Loucy (cell line): ENCODE data around the gene RNF223.

Experiments used
- H2AFZ ChIP-seq: fragments of 200-600 bp; sonication (generic); 2 replicates; pipeline ENCODE4 v1.6.0; 2016; ENCODE audit warnings: antibody characterized with exemption, mild to moderate bottlenecking, low read length, moderate library complexity
- H3F3A ChIP-seq: fragments of 200-600 bp; 2 replicates; pipeline ENCODE4 v1.6.0; 2016; ENCODE audit warnings: antibody characterized with exemption, low read depth, mild to moderate bottlenecking
- H3K27me3 ChIP-seq: fragments of 200-600 bp; sonication (generic); 2 replicates; pipeline ENCODE4 v1.6.1; 2014; ENCODE audit warnings: low read length, mild to moderate bottlenecking; ENCODE audit not compliant: insufficient read depth, poor library complexity, severe bottlenecking
- H3K36me3 ChIP-seq: fragments of 200-600 bp; sonication (generic); 2 replicates; pipeline ENCODE4 v1.6.1; 2016; ENCODE audit warnings: low read length; ENCODE audit not compliant: insufficient read depth
- H3K4me1 ChIP-seq: fragments of 200-600 bp; sonication (generic); 2 replicates; pipeline ENCODE4 v1.5.1; 2014; ENCODE audit warnings: low read length, mild to moderate bottlenecking; ENCODE audit not compliant: insufficient read depth, poor library complexity, severe bottlenecking
- H3K4me2 ChIP-seq: fragments of 200-600 bp; sonication (generic); 2 replicates; pipeline ENCODE4 v1.6.0; 2014; ENCODE audit warnings: antibody characterized with exemption, low read length, low read depth, mild to moderate bottlenecking; ENCODE audit not compliant: poor library complexity, severe bottlenecking
- H3K4me3 ChIP-seq: fragments of 200-600 bp; sonication (generic); 2 replicates; pipeline ENCODE4 v1.5.1; 2014; ENCODE audit warnings: low read length, mild to moderate bottlenecking, mixed read lengths; ENCODE audit not compliant: poor library complexity, severe bottlenecking
- H3K79me2 ChIP-seq: fragments of 200-600 bp; sonication (generic); 2 replicates; pipeline ENCODE4 v1.6.1; 2014; ENCODE audit warnings: low read length; ENCODE audit not compliant: insufficient read depth
- H3K9ac ChIP-seq: fragments of 200-600 bp; sonication (generic); 2 replicates; pipeline ENCODE4 v1.6.0; 2014; ENCODE audit warnings: mild to moderate bottlenecking, low read depth, low read length, moderate library complexity; ENCODE audit not compliant: poor library complexity, severe bottlenecking
- H3K9me2 ChIP-seq: fragments of 200-600 bp; sonication (generic); replicated peaks from 2 replicates; pipeline ENCODE4 v1.6.1; 2016; ENCODE audit warnings: low read depth, low read length, mixed read lengths
- H3K9me3 ChIP-seq: fragments of 200-600 bp; sonication (generic); 2 replicates; pipeline ENCODE4 v1.6.1; 2014; ENCODE audit warnings: mild to moderate bottlenecking, antibody characterized with exemption, low read length, low read depth; ENCODE audit not compliant: insufficient read depth
- H4K20me1 ChIP-seq: fragments of 200-600 bp; sonication (generic); 2 replicates; pipeline ENCODE4 v1.6.0; 2014; ENCODE audit warnings: antibody characterized with exemption, low read length, mild to moderate bottlenecking; ENCODE audit not compliant: insufficient read depth, poor library complexity, severe bottlenecking
- EZH2phosphoT487 ChIP-seq: fragments of 200-600 bp; IDR thresholded peaks from 2 replicates; pipeline ENCODE4 v1.6.1; 2018; ENCODE audit warnings: antibody characterized with exemption, mild to moderate bottlenecking, moderate library complexity, borderline replicate concordance
- TF ChIP-seq, protein P1 (sequence below): fragments of 200-600 bp; sonication (generic); conservative IDR thresholded peaks from 2 replicates; pipeline ENCODE4 v1.5.1; 2014; ENCODE audit warnings: mild to moderate bottlenecking, antibody characterized with exemption, low read length

RNF223 gene

DNA sequence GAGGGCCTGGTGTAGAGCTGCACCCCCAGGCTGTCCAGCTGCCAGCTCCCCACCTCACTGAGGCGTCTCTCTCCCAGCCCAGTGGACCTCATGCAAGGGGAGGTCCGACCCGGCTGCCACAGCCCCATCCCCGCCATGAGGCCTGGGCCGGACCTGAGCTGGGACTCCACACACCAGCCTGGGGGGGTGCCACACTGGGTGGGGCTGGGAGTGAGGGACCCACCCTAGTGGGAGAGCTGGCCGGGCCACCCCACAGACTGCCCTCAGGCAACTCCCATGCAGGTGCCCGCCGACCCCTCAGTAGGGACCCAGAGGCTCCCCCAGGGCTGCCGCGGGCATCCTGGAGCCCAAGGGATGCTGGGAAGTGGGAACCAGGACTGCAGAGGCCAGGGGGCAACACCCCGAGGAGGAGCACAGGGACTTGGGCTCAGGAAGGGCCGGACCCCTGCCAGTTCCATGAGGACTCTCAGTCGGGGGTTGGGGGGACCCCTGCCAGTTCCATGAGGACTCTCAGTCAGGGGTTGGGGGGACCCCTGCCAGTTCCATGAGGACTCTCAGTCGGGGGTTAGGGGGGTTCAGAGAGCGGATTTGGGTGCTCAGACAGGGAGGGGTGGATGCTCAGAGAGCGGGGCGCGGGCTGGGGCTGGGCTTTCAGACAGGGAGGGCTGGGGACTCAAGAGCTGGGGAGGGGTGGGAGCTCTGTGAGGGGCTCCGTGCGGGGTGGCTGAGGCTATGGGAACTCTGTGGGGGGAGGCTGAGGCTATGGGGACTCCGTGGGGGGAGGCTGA lies 1.2 kb upstream of the RNF223 start:
- Histone ChIP-seq H3K9ac (no peak overlapping the region), H4K20me1 (no peaks in the 10 kb centered on the region)

DNA sequence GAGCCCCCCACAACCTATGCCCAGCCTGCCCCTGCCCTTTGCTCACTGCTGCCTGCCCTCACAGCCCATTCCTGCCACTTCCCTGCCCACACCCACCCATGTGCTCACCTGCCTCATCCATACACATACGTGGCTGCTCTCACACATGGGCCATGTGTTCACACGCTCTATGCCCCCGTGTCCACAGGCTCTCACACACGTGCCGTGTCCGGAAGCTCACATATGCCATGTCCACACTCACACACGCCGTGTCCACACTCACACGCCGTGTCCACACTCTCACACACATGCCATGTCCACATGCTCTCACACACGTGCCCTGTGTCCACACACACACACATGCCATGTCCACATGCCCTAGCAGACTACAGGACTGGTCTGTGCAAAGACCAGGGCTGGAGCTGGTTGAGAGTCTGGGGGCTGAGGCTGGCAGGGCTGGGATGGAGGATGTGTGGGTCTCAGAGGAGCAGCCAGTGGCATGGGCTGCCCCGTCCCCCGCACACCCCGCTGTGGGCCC lies 583 bp upstream of the RNF223 start:
- H3K27me3 ChIP-seq, result no peaks in the 10 kb centered on the region
- no peak overlapping the region for H3K4me3 ChIP-seq
- H3K36me3 ChIP-seq, result no peaks in the 10 kb centered on the region
- no peaks in the 10 kb centered on the region for H3K4me1 ChIP-seq
- H3K9me3 ChIP-seq, result no peaks in the 10 kb centered on the region
- TF ChIP-seq, protein P1, sequence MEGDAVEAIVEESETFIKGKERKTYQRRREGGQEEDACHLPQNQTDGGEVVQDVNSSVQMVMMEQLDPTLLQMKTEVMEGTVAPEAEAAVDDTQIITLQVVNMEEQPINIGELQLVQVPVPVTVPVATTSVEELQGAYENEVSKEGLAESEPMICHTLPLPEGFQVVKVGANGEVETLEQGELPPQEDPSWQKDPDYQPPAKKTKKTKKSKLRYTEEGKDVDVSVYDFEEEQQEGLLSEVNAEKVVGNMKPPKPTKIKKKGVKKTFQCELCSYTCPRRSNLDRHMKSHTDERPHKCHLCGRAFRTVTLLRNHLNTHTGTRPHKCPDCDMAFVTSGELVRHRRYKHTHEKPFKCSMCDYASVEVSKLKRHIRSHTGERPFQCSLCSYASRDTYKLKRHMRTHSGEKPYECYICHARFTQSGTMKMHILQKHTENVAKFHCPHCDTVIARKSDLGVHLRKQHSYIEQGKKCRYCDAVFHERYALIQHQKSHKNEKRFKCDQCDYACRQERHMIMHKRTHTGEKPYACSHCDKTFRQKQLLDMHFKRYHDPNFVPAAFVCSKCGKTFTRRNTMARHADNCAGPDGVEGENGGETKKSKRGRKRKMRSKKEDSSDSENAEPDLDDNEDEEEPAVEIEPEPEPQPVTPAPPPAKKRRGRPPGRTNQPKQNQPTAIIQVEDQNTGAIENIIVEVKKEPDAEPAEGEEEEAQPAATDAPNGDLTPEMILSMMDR, result no peak
- H2AFZ ChIP-seq, result no peak overlapping the region
- no peaks in the 10 kb centered on the region for H3F3A ChIP-seq
- no peak overlapping the region for H3K9ac ChIP-seq
- no peaks in the 10 kb centered on the region for H3K79me2 ChIP-seq
- no peaks in the 10 kb centered on the region for H4K20me1 ChIP-seq
- H3K9me2 ChIP-seq, result no peaks in the 10 kb centered on the region
- H3K4me2 ChIP-seq, result no peak overlapping the region

More for the DNA sequence above, 1.2 kb upstream of the RNF223 start:
- no peaks in the 10 kb centered on the region for H3K9me2 ChIP-seq
- H3K27me3 ChIP-seq, result no peaks in the 10 kb centered on the region
- no peaks in the 10 kb centered on the region for H3K79me2 ChIP-seq
- TF ChIP-seq, protein P1, result no peak
- TF ChIP-seq EZH2phosphoT487, result no peak
- H3K4me3 ChIP-seq, result no peak overlapping the region
- no peak overlapping the region for H2AFZ ChIP-seq
- no peaks in the 10 kb centered on the region for H3K36me3 ChIP-seq
- H3K4me1 ChIP-seq, result no peaks in the 10 kb centered on the region
- no peaks in the 10 kb centered on the region for H3F3A ChIP-seq
- no peak overlapping the region for H3K4me2 ChIP-seq
- no peaks in the 10 kb centered on the region for H3K9me3 ChIP-seq

DNA sequence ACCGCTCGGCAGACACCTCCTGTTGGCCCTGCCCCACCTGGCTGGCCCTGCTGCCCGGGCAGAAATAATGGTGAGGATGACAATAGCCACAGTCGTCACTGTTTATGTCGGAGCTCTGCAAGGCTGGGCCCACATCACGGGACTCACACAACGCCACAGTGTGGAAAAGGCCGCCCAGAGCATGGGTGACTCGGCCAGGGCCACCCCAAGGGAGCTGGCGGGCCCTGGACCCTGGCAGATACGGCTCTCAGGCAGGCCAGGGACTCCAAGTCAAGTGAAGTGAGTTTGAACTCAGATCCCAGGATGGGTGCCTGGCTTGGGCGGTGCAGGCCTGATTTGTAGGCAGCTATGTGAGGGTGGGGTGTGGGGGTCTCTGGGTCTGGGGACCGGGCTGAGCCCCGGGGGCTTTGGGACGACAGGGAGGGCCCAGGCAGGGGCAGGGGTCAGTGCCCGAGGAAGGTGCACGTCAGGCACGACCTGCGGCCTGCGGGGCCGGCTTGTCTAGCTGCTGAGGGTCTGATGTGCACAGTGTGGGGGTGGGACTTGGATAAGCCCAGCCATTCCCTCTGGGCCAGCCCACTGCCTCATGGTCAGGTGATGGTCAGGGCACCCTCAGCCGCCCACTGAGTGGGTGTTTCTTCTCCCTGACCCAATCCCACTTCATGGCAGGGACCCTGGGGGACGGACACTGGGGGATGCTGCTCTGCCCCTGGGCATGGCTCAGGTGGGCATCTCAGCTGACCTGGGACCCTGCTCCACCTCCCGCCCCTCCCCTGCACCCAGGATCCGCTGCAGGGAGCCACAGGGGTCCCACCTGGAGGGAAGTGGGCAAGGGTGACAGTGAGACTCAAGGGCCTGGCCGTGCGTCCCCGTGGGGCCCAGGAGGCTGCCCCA lies 1.0 kb downstream of the RNF223 start:
- Histone ChIP-seq H3K4me2 (no peak overlapping the region), H3K9ac (no peak overlapping the region), H3K79me2 (no peaks in the 10 kb centered on the region), H4K20me1 (no peaks in the 10 kb centered on the region), H2AFZ (no peak overlapping the region), H3K9me3 (no peaks in the 10 kb centered on the region), H3K4me1 (no peaks in the 10 kb centered on the region), H3F3A (no peaks in the 10 kb centered on the region), H3K9me2 (no peaks in the 10 kb centered on the region), H3K4me3 (no peak overlapping the region), H3K36me3 (no peaks in the 10 kb centered on the region), H3K27me3 (no peaks in the 10 kb centered on the region)
- TF ChIP-seq, protein P1, result no peak
- TF ChIP-seq EZH2phosphoT487, result no peak
